ENCODE results near the gene CHD3.

DNA sequence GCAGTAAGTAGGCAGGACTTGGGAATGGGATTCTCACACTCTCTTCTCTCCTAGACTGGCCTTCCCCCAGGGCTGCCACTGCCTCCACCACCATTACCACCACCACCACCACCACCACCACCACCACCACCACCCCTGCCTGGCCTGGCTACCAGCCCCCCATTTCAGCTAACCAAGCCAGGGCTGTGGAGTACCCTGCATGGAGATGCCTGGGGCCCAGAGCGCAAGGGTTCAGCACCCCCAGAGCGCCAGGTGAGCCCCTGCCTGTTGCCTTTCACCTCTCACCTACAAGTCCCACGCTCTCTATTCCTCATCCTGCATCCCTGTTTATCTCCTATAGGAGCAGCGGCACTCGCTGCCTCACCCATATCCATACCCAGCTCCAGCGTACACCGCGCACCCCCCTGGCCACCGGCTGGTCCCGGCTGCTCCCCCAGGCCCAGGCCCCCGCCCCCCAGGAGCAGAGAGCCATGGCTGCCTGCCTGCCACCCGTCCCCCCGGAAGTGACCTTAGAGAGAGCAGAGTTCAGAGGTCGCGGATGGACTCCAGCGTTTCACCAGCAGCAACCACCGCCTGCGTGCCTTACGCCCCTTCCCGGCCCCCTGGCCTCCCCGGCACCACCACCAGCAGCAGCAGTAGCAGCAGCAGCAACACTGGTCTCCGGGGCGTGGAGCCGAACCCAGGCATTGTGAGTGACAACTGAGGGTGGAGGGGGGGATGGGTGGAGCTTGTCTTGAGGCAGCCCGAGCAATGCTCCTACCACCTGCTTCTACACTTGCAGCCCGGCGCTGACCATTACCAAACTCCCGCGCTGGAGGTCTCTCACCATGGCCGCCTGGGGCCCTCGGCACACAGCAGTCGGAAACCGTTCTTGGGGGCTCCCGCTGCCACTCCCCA, 41.6 kb upstream of the CHD3 start:
- TF ChIP-seq, protein P1, sequence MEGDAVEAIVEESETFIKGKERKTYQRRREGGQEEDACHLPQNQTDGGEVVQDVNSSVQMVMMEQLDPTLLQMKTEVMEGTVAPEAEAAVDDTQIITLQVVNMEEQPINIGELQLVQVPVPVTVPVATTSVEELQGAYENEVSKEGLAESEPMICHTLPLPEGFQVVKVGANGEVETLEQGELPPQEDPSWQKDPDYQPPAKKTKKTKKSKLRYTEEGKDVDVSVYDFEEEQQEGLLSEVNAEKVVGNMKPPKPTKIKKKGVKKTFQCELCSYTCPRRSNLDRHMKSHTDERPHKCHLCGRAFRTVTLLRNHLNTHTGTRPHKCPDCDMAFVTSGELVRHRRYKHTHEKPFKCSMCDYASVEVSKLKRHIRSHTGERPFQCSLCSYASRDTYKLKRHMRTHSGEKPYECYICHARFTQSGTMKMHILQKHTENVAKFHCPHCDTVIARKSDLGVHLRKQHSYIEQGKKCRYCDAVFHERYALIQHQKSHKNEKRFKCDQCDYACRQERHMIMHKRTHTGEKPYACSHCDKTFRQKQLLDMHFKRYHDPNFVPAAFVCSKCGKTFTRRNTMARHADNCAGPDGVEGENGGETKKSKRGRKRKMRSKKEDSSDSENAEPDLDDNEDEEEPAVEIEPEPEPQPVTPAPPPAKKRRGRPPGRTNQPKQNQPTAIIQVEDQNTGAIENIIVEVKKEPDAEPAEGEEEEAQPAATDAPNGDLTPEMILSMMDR (conservative IDR thresholded peaks at IDR 0.05; ENCODE audit: low read depth in 2 of 2) = no peak
- TF ChIP-seq ETS1 (IDR thresholded peaks at IDR 0.05) = no peak
- TF ChIP-seq REST (IDR thresholded peaks at IDR 0.05; ENCODE audit: unreplicated experiment) = no peak
- no peak for TF ChIP-seq CREB1 (CRISPR knock-in tag; IDR thresholded peaks at IDR 0.05; ENCODE audit: low read depth)
- TF ChIP-seq POLR2AphosphoS5 (IDR thresholded peaks at IDR 0.05; ENCODE audit: low read depth) = no peak
- TF ChIP-seq NANOG (IDR thresholded peaks at IDR 0.05; ENCODE audit: borderline replicate concordance) = no peak
- TF ChIP-seq EZH2 (IDR thresholded peaks at IDR 0.05; ENCODE audit: low read depth, unreplicated experiment) = no peak
- TF ChIP-seq JUNB (IDR thresholded peaks at IDR 0.05; ENCODE audit: unreplicated experiment) = no peak
- TF ChIP-seq EZH2phosphoT487 (IDR thresholded peaks at IDR 0.05; ENCODE audit: unreplicated experiment) = no peak

Data from GM23338 (cell line).